Neural progenitor cell (in vitro differentiated cells): ENCODE results near the gene TMEM233. TPM values are rescaled to one million over a fixed set of nuclear protein-coding genes. Genes with fewer than 3 reads are reported as not detected.

ENCODE experiments used
- DNase-seq: peaks from one replicate; pipeline ENCODE4 v3.0.0-alpha.2; 2016; ENCODE audit warnings: low spot score
- H2AFZ ChIP-seq: fragments of 200-600 bp; sonication (generic); replicated peaks from 2 replicates; pipeline ENCODE4 v1.6.1; 2016; ENCODE audit warnings: antibody characterized with exemption
- H3F3A ChIP-seq: fragments of 200-600 bp; sonication (generic); 2 replicates; pipeline ENCODE4 v1.6.1; 2016; ENCODE audit warnings: antibody characterized with exemption, low read depth
- H3K27ac ChIP-seq: fragments of 200-600 bp; sonication (generic); 2 replicates; pipeline ENCODE4 v1.5.1; 2016; ENCODE audit warnings: mild to moderate bottlenecking
- H3K27me3 ChIP-seq: fragments of 200-600 bp; sonication (generic); 2 replicates; pipeline ENCODE4 v1.6.1; 2016; ENCODE audit warnings: mild to moderate bottlenecking, moderate library complexity
- H3K36me3 ChIP-seq: fragments of 200-600 bp; sonication (generic); 2 replicates; pipeline ENCODE4 v1.5.1; 2016
- H3K4me1 ChIP-seq: fragments of 200-600 bp; sonication (generic); 2 replicates; pipeline ENCODE4 v1.6.1; 2016; ENCODE audit warnings: mixed run types
- H3K4me2 ChIP-seq: fragments of 200-600 bp; sonication (generic); 2 replicates; pipeline ENCODE4 v1.6.1; 2016
- H3K4me3 ChIP-seq: fragments of 200-600 bp; sonication (generic); 2 replicates; pipeline ENCODE4 v1.5.1; 2016
- H3K79me2 ChIP-seq: fragments of 200-600 bp; sonication (generic); 2 replicates; pipeline ENCODE4 v1.6.1; 2016; ENCODE audit warnings: low read depth
- H3K9ac ChIP-seq: fragments of 200-600 bp; sonication (generic); 2 replicates; pipeline ENCODE4 v1.6.1; 2016
- H3K9me3 ChIP-seq: fragments of 200-600 bp; sonication (generic); 2 replicates; pipeline ENCODE4 v1.5.1; 2016; ENCODE audit warnings: low read depth
- H4K20me1 ChIP-seq: fragments of 200-600 bp; sonication (generic); 2 replicates; pipeline ENCODE4 v1.6.1; 2016; ENCODE audit warnings: low read depth
- H3K27ac Mint-ChIP-seq: 3 replicates; pipeline ENCODE4 v1.8.0; 2021; ENCODE audit warnings: mixed read lengths
- H3K27me3 Mint-ChIP-seq: 2 replicates; pipeline ENCODE4 v1.8.0; 2022; ENCODE audit warnings: low read depth, mild to moderate bottlenecking, inconsistent platforms, moderate library complexity, mixed read lengths; ENCODE audit not compliant: insufficient read depth
- H3K36me3 Mint-ChIP-seq: 3 replicates; pipeline ENCODE4 v1.8.0; 2021; ENCODE audit warnings: mixed read lengths
- H3K4me1 Mint-ChIP-seq: 3 replicates; pipeline ENCODE4 v1.8.0; 2021; ENCODE audit warnings: mixed read lengths
- H3K4me3 Mint-ChIP-seq: 3 replicates; pipeline ENCODE4 v1.8.0; 2021; ENCODE audit warnings: mild to moderate bottlenecking, moderate library complexity, mixed read lengths
- H3K9me3 Mint-ChIP-seq: 3 replicates; pipeline ENCODE4 v1.8.0; 2020; ENCODE audit warnings: mixed read lengths
- CTCF ChIP-seq: fragments of 200-600 bp; sonication (generic); IDR thresholded peaks from 2 replicates; pipeline ENCODE4 v1.5.1; 2017; ENCODE audit warnings: antibody characterized with exemption, mild to moderate bottlenecking
- EZH2 ChIP-seq: fragments of 200-600 bp; sonication (generic); IDR thresholded peaks from 2 replicates; pipeline ENCODE4 v1.6.1; 2017; ENCODE audit warnings: antibody characterized with exemption, mild to moderate bottlenecking, moderate library complexity
- EZH2phosphoT487 ChIP-seq: fragments of 200-600 bp; sonication (generic); IDR thresholded peaks from 2 replicates; pipeline ENCODE4 v1.6.1; 2017; ENCODE audit warnings: antibody characterized with exemption
- total RNA-seq: library from RNA; depleted of rRNA; stranded (reverse); fragments of >200 nt; gene quantifications from 2 replicates; pipeline ENCODE4 v1.2.3, GENCODE V29; 2015; ENCODE audit warnings: low replicate concordance

Gene TMEM233
- total RNA-seq, 1 donor from 2014 or later, result not detected

GRCh38 chr12:119598159-119598558, 4.6 kb downstream of the TMEM233 start:
- Mint-ChIP-seq H3K27ac (no peak overlapping the region), H3K36me3 (no peaks in the 10 kb centered on the region), H3K4me3 (no peak overlapping the region), H3K9me3 (no peaks in the 10 kb centered on the region), H3K27me3 (peaks cover 38% of the 10 kb centered on the region), H3K4me1 (peaks cover 17% of the 10 kb centered on the region)
- Histone ChIP-seq H4K20me1 (peaks cover 15% of the 10 kb centered on the region), H3K27me3 (peaks cover 75% of the 10 kb centered on the region), H3K9me3 (no peaks in the 10 kb centered on the region), H3K79me2 (no peaks in the 10 kb centered on the region), H3K4me2 (no peak overlapping the region), H3K36me3 (no peaks in the 10 kb centered on the region), H3K9ac (no peak overlapping the region), H3K4me3 (no peak overlapping the region), H2AFZ (no peak overlapping the region), H3K4me1 (peaks cover 11% of the 10 kb centered on the region), H3F3A (no peaks in the 10 kb centered on the region), H3K27ac (no peak overlapping the region)
- TF ChIP-seq EZH2phosphoT487 (no peak), CTCF (no peak), EZH2 (no peak)
- no peak for DNase-seq

- Histone ChIP-seq H3K79me2 (no peaks in the 10 kb centered on the region), H3K9ac (no peak overlapping the region), H3K4me1 (no peaks in the 10 kb centered on the region), H3K27ac (no peak overlapping the region), H3K4me2 (no peak overlapping the region), H3K9me3 (no peaks in the 10 kb centered on the region), H3K36me3 (no peaks in the 10 kb centered on the region), H3F3A (no peaks in the 10 kb centered on the region), H3K27me3 (peaks cover 60% of the 10 kb centered on the region), H2AFZ (no peak overlapping the region), H3K4me3 (no peak overlapping the region), H4K20me1 (no peaks in the 10 kb centered on the region)
- DNase-seq, result no peak
- Mint-ChIP-seq H3K4me3 (no peak overlapping the region), H3K9me3 (no peaks in the 10 kb centered on the region), H3K36me3 (no peaks in the 10 kb centered on the region), H3K27ac (no peak overlapping the region), H3K27me3 (peaks cover 9% of the 10 kb centered on the region), H3K4me1 (no peaks in the 10 kb centered on the region)
- no peak for TF ChIP-seq EZH2
- TF ChIP-seq EZH2phosphoT487, result no peak
- no peak for TF ChIP-seq CTCF
Measured at GRCh38 chr12:119601877-119602733, 8.5 kb downstream of the TMEM233 start.

- Histone ChIP-seq H3K9me3 (no peaks in the 10 kb centered on the region), H4K20me1 (no peaks in the 10 kb centered on the region), H3K36me3 (no peaks in the 10 kb centered on the region), H3K27ac (no peak overlapping the region), H2AFZ (no peak overlapping the region), H3K4me1 (no peaks in the 10 kb centered on the region), H3F3A (no peaks in the 10 kb centered on the region), H3K4me2 (no peak overlapping the region), H3K79me2 (no peaks in the 10 kb centered on the region), H3K4me3 (no peak overlapping the region), H3K9ac (no peak overlapping the region), H3K27me3 (peaks cover 59% of the 10 kb centered on the region)
- H3K4me3 Mint-ChIP-seq, result no peak overlapping the region
- no peak for DNase-seq
- TF ChIP-seq EZH2phosphoT487, result no peak
- no peak for TF ChIP-seq CTCF
- H3K27me3 Mint-ChIP-seq, result peaks cover 11% of the 10 kb centered on the region
- no peaks in the 10 kb centered on the region for H3K4me1 Mint-ChIP-seq
- H3K27ac Mint-ChIP-seq, result no peak overlapping the region
- no peaks in the 10 kb centered on the region for H3K36me3 Mint-ChIP-seq
- no peaks in the 10 kb centered on the region for H3K9me3 Mint-ChIP-seq
Measured at GRCh38 chr12:119602734-119603094, 9.1 kb downstream of the TMEM233 start.
